HG03196 (cell line): ENCODE data around the gene MORN2.
"Not testable (repeated sequence)": the region's sequence is repeated elsewhere in the genome, so short reads cannot be mapped to it uniquely, and the experiment has no call there.

Source experiments
- ATAC-seq: cut with Tn5 transposase; IDR thresholded peaks from one replicate; pipeline ENCODE4 v1.9.1; 2021; ENCODE audit not compliant: unreplicated experiment

Gene MORN2

DNA sequence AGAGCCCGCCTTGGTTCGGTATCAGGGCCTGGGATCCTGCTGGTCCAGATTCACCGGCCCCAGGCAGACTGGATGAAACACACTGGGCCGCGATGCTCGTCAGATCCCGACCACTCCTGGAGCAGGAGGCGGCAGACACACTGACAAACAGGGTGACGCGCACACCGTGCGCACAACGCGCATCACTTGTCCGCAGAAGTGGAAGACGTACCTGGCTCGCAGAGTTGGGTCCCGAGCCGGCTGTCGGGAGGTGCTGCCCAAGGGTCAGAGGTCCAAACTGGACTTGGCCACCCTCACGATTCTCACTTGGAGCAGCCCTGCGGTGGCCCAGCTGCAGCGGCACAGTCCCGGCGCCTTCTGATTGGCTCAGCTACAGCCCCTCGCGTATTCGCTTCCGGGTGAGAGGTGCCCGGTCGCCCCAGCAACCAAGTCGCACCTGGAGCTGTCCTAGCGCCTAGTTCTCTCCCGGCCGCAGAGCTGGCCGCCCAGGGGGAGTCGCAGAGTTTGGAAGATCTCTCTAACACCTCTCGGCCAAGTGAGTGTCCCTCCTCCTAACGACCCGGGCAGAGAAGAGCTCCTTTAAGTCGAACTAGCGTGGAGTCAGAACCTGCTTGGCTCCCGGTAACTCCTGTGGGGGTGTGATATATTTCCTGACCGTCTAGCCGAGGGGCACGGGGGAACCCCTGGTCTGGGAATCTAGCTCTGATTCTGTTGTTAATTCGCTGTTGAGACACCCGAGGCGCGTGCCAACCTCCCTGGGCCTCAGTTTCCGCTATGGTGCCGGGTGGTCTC, at the start of gene MORN2, which contains the start of gene DHX57:
TSS of gene MORN2 (plus strand) at position 401 of the 792 bp plus-strand sequence.
TSS of gene DHX57 (minus strand) at position 359 of the 792 bp plus-strand sequence. CDS start 7,529 bp downstream, outside the sequence.
- ATAC-seq: peak; percentile 100

DNA sequence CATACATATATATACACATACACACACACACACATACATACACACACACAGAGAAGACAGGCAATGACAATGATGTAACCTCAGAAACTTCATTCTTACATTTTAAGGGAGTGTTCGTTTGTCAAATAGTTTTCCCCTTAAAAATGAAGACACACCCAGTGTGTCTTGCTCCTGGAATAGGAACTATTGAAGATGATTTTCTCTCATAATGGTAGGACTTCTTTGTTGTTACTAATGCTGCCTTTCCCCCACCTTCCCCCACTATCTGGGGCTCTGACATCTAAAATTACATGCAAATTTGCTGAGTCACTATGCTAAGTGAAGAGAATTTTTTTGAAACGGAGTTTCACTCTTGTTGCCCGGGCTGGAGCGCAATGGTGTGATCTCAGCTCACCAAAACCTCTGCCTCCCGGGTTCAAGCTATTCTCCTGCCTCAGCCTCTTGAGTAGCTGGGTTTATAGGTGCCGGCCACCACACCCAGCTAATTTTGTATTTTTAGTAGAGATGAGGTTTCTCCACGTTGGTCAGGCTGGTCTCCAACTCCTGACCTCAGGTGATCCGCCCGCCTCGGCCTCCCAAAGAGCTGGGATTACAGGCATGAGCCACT, 48.1 kb upstream of the MORN2 start:
- not testable (repeated sequence) for ATAC-seq

DNA sequence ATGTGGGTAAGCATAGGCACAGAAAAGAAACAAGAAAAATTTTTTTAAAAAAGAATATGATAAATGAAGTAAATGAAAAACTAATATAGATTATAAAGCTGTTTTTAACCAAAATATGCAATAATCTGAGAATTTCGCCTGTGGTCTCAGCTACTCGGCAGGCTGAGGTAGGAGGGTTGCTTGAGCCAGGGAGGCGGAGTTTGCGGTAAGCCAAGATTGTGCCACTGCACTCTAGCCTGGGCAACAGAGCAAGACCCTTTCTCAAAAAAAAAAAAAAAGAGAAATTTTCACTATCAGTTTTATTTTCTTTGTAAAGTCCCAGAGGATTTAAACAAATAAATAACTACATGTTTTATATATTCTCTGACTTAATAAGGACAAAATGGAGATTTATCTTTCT, 47.3 kb upstream of the MORN2 start:
- ATAC-seq: no peak

DNA sequence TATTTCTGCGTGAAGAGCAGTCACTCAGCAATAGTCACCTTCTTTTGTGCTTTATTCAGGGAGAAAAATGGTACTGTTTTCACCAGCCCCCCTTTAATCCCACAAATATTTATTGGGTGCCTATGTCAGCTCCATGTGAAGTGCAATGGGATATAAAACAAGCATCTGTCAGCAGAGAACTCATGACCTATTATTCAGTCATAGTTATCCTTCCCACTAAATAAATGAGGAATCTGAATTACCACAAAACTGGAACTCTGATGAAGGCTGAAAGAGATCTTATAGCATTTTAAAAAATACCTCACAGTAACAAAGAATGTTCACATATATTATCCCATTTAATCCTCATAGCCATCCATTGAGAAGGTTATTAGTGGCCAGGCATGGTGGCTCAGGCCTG, 45.8 kb upstream of the MORN2 start:
- ATAC-seq: no peak

DNA sequence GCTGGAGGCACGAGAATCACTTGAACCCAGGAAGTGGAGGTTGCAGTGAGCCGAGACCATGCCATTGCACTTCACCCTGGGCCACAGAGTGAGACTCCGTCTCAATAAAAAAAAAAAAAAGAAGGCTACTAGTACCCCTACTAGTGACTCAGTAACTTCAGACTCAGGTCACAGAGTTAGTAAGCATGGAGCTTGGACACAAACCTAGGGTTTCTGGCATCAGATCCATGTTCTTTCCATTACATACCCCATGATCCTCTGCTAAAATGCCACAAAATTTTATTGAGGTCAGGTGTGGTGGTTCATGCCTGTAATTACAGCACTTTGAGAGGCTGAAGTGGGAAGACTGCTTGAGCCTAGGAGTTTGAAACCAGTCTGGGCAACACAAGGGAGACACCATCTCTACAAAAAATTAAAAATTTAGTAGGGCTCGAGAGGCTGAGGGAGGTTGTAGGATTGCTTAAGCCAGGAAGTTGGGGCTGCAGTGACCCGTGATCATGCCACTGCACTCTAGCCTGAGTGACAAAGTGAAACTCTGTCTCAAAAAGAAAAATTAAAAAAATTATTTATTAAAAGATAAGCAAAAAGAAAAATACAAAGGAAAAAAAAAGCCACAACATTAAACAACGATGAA, 45.1 kb upstream of the MORN2 start:
- ATAC-seq: no peak

DNA sequence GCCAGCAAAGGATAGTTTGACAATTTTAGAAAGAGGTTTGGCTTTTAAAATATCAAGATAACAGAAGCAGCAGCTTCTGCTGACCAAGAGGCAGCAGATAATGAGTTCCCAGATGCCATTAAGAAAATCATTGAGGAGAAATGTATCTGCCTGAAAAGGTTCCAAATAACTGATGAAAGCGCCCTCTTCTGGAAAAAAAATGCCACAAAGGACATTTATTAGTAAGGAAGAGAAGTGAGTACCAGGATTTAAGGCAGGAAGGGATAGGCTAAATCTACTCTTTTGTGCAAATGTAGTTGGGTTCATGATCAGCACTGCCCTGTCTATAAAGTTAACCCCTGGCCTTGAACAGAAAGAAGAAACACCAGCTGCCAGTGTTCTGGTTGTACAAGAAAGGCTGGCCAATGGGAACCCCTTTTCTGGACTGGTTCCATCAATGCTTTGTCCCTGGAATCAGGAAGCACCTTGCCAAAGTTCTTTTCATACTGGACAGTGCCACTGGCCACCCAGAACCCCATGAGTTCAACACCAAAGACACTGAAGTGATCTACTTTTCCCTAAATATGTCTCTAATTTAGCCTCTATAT, 40.7 kb upstream of the MORN2 start:
- no peak for ATAC-seq

DNA sequence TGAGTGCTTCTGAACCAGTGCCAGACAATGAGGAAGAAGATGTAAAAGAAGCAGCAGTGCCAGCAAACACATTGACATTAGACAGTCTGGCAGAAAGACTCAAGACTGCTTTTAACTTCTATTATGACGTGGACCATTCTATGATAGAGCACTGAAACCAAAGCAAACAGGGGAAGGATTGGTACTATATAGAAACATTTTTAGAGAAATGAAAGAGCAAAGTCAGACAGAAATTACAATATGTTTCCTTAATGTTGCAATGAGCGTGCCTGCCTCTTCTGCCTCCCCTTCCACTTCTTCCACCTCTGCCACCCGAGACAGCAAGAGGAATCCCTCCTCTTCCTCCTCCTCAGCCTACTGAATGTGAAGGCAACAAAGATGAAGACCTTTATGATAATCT, 39.8 kb upstream of the MORN2 start:
- ATAC-seq: peak; percentile 84

DNA sequence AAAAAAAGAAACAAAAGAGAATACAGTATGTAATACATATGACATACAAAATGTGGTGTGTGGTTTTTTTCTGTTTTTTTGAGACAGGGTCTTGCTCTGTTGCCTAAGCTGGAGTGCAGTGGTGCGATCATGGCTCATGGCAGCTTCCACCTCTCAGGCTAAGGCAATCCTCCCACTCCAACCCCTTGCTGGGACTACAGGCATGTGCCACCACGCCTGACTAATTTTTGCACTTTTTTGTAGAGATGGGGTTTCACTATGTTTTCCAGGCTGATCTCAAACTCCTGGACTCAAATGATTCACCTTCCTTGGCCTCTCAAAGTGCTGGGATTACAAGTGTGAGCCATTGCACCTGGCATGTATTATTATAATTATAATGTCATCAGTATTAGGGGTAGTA, 39.0 kb upstream of the MORN2 start:
- no peak for ATAC-seq

DNA sequence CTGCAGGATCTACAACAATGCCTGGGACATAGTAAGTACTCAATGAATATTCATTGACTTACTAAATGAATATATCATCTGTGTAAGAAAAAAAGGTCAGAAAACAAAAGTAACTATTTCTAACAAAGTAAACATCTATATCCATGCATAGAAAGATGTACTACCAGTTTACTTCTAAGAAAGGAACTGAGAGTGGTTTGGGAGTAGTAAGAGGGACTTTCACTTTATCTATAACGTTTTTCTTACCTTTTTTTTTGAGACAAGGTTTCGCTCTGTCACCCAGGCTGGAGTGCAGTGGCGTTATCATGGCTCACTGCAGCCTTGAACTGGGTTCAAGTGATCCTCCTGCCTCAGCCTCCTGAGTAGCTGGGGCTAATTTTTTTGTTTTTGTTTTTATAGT, 25.7 kb upstream of the MORN2 start:
- ATAC-seq: no peak

DNA sequence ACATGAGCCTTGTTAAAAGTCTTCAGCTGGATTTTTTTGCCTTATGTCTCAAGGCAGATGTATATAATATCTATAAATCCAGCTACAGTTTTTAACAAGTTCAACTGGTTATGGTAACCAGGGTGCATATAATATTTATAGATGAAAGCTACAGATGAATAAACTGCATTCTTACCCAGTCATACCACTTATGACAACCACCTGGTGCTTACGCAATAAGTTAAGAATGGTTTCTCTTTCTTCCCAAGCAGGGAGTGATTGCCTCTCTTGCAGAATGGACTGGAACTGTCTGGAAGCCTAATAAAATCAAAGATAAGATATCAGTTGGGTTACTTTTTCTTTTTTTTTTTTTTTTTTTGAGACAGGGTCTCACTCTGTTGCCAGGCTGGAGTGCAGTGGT, 19.6 kb upstream of the MORN2 start:
- ATAC-seq: no peak

DNA sequence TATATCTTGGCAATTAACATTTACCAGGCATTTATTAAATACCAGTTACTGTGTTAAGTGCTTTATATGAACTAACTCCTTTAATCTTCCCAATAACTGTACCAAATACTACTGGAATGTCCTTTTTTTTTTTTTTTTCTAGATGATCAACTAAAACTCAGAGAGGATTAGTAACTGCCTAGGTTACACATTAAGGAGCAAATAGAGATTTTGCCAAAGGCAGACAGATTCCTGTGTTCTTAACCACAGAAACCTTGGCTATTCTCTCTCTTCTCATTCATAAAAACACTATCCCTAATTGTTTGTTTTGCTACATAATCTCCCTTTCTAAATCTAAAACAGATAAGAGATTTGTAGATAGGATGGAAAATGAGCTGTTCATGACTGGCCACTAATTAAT, 13.3 kb upstream of the MORN2 start:
- ATAC-seq: no peak

DNA sequence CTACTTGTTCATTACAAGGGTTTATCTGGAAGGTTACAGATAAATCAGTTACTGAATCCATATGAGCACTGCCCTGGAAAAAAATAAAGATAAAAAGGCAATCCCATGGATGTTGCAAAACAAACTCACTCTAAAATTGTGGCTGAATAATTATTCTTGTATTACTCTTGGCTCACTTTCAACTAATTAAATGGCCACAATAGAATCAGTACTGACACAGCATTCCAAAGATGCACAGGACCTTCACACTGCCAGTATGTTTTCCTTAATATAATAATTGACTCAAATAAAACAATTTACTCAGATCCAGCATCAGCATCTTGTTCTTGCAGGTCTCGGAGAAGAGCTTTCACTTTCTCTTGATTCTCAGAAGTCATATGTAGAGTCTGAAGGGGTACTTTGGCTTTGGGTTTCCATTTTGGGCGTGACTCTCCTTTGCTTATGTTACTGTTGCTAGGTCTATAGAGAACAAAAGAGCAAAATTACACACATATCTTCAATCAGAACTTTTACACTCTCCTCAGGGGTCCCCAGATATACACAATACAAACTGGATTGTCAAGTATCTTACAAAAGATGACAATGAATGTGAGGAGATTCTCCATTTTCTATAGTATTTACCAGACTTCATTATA, 12.6 kb upstream of the MORN2 start:
- ATAC-seq: no peak

DNA sequence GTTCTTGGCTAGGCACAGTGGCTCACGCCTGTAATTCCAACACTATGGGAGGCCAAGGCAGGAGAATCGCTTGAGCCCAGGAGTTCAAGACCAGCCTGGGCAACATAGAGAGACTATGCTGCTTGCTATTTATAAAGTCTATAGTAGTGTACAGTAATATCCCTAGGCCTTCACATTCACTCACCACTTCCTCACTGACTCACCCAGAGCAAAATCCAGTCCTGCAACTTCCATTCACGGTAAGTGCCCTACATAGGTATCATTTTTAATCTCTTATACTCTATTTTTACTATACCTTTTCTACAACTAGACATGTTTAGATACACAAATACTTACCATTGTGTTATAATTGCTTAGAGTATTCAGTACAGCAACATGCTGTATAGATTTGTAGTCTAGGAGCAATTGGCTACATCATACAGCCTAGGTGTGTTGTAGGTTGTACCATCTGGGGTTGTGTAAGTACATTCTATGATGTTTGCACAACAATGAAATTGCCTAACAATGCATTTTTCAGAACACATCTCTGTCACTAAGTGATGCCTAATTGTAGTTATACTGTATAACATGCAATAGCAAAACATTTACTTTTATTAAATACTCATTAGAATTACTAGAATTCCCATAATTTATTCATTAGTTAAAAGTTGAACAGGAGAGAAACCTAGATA, 8.9 kb upstream of the MORN2 start:
- ATAC-seq: no peak

DNA sequence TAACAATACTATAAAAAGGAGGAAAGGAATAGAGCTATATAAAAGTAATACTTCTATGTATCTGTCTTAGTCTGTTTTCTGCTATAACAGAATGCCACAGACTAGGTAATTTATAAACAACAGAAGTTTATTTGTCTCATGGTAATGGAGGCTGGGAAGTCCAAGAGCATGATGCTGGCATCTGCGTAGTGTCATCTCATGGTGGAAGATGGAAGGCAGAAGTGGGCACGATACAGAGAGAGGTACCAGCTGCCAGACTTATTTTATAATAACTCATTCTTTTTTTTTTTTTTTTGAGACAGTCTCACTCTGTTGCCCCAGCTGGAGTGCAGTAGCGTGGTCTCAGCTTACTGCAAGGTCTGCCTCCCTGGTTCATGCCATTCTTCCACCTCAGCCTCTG, 4.3 kb upstream of the MORN2 start:
- no peak for ATAC-seq

DNA sequence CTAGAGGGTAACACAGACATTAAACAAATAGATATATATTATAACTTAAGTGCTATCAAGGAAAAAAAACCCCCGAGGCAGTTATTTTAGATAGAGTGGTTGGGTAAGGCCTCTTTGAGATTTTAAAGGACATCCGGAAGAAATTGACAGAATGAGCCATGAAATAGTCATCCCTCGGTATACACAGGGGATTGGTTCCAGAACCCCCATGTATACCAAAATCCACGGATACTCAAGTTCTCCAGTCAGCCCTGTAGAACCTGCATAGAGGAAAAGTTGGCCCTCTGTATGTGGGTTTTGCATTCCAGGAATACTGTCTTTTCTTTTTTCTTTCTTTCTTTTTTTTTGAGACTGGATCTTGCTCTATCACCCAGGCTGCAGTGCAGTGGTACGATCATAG, 2.0 kb upstream of the MORN2 start:
- no peak for ATAC-seq

DNA sequence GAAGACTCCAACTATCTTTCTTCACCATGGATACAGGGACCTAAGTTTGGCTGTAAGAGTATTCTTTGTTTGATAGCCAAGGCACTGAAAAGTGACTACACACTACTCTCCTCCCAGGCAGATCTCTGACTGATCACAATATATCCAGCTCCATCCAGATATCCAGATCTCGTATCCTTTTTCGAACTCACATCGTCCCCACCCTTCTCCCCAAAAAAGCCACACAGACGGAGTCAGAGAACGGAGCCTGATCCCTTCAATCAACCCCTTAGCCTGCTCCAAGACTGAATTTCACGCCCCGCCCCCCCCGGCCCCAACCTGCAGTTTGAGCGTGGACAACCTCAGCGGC, 575 bp upstream of the MORN2 start:
- no peak for ATAC-seq

DNA sequence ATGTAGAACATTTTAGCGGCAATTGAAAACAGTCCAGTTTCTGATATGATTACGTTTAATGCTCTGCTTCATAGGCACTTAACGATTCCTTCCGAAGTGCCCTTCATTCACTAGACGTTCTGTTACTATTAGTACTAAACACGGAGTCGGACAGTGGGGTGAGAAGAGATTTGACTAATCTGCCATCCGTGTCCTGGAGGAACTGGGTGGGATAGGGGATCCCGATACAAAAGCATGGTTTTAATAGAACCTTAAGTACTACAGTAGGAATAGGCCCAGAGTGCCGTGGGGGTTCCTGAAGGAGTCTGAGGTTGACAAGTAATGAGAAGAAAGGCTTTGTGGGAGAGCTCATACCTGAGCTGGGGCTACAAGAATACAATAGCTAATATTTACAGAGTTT, 631 bp downstream of the MORN2 start:
- no peak for ATAC-seq

DNA sequence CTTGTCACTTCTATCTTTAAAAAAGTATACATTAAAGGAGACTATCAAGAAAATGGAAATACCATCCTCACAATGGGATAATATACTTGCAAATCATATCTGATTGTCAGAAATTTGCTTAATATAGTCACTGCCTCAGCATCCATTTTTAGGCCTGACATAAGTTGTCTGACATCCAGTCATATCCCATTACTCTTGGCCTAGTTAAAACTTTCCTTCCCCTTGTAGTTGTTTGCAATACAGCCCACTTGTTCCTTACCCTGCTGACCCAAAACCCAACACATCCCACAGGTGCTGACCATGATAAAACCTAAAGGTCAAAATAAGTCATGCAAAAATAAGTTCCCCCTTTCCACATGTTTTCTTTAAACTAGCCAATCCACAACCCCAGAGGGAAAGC, 10.3 kb downstream of the MORN2 start:
- ATAC-seq: no peak

DNA sequence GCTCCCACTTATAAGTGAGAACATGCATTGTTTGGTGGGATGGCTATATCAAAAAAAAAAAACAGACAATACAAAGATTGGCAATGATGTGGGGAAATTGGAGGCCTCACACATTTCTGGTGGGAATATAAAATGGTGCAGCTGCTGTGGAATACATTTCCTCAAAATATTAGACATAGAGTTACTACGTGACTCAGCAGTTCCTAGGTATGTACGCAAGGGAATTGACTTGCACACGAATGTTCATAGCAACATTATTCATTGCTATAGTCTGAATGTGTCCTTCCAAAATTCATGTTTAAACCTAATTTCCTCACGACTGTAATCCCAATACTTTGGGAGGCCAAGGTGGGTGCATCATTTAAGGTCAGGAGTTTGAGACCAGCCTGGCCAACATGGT, 11.6 kb downstream of the MORN2 start:
- ATAC-seq: no peak

DNA sequence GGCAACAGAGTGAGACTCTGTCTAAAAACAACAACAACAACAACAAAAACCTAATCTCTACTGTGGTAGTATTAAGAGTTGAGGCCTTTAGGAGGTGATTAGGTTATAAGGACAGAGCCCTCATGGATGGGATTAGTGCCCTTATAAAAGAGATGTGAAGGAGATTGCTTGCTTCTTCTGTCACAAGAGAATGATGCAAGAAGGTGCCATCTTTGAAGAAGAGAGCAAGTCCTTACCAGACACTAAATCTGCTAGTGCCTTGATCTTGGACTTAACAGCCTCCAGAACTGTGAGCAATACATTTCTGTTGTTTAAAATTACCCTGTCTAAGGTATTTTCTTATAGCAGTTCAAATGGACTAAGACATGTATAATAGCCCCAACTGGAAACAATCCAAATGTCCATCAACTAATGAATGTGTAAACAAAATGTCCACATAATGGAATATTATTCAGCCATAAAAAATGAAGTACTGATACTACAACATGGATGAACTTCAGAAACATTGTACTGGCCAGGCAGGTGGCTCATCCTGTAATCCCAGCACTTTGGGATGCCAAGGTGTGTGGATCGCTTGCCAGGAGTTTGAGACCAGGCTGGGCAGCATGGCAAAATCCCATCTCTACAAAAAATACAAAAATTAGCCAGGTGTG, 12.3 kb downstream of the MORN2 start:
- ATAC-seq: no peak
